ENCODE results near the gene CD4.

Gene CD4

DNA sequence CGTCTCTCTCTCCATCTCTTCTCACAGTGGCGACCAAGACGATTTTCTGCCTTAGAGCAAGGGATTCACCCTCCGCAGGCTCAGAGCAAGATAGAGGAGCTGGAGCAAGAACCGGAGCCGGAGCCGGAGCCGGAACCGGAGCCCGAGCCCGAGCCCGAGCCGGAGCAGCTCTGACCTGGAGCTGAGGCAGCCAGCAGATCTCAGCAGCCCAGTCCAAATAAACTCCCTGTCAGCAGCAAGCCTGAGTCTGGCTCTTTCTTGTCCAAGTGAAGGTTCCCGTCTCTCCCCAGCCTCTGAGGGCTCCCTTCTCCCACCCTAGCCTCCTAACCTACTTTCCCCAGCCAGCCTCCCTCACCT is 11.1 kb upstream of the CD4 start:
- no peak for DNase-seq (ENCODE audit: low read depth in 3 of 3)

- peak; percentile 74 to 85 (median 81) for DNase-seq (ENCODE audit: low read depth in 3 of 3)
Measured at GRCh38 chr12:6778574-6779550, 10.5 kb upstream of the CD4 start.

- DNase-seq (ENCODE audit: low read depth in 3 of 3), result no peak
Measured at GRCh38 chr12:6779708-6780432, 9.5 kb upstream of the CD4 start.

DNA sequence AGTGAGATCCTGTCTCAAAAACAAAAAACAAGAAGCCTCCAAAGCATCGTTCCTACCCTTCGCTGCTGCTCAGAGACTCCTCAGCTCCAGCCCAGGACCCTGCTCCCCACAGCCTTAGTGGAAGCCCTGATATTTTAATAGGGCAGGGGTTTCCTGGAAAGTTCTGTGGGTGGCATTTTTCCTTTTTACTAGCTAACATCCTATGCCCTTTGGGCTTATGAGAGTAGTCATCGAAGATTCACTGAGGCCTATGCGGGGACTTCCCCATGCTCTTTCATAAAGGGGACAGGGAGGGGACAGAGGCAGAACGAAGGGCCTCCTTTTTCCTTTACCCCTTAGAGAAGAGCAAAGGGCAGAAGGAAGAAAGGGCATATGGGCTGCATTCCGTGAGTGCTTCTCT is 8.8 kb upstream of the CD4 start:
- DNase-seq (ENCODE audit: low read depth in 3 of 3), result no peak

DNA sequence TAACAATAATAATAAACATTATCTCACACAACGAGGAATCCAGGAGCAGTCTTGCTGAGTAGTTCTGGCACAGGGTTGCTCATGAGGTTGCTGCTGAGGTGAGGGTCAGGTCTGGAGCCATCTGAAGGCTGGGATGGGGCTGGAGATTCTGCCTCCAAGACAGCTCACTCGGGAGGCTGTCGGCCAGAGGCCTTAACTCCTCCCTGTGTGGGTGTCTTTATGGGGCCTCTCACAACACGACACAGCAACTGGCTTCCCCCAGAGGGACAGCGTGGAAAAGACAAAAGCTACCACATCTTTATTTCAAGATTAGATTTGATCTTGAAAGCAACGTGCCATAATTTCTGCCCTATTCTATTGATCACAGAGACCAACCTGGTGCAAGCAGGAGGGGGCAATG is 7.2 kb upstream of the CD4 start:
- DNase-seq (ENCODE audit: low read depth in 3 of 3), result no peak

DNA sequence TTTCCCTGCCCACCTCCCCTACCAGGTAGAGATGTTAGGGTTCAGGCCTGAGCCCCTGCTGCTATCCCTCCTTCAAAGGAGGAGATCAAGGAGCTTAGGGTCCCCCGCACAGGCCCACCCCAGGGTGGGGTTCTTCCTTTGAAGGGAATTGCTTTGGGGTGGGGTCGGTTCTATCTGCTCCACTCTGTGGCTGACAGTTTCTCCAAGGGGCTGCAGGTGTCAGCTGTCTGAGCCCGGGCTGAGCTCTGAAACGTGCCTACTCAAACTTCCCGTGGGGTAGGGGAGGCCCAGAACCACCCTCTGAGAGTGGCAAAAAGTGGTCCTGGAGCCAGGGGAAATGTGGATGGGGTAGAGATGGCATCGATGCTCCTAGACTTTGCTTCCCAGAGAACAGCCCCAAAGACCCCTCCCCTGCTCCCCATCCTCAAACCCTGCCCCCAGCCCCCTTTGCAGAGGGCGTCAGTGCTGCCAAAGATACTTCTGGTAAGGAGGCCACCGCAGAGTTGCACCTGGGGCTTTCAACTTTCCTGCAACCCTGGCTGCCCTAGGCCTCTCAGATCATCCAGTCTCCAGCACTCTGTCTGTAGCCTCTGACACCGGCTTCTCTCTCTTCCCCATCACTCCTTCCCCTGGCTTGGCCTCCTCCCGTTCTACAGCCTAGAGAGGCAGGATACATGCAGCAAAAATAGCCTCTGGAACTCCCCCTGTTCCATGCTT is 6.3 kb upstream of the CD4 start:
- DNase-seq (ENCODE audit: low read depth in 3 of 3), result no peak

DNA sequence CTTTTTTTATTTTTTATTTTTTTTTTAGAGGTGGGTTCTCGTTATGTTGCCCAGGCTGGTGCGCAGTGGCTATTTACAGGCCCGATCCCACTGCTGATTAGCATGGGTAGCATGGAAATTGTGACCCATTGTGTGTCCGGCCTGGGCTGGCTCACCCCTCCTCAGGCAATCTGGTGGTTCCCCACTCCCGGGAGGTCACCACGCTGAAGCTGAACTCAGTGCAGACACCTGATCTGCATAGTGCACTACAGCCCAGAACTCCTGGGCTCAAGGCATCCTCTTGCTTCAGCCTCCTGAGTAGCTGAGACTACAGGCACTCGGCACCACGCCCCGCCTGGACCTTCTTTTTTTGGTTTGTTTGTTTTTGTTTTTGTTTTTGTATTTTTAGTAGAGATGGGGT is 5.5 kb upstream of the CD4 start:
- no peak for DNase-seq (ENCODE audit: low read depth in 3 of 3)

- no peak for DNase-seq (ENCODE audit: low read depth in 3 of 3)
Measured at GRCh38 chr12:6784296-6784695, 5.0 kb upstream of the CD4 start.

GRCh38 chr12:6784761-6785160 is 4.6 kb upstream of the CD4 start:
- no peak for DNase-seq (ENCODE audit: low read depth in 3 of 3)

DNA sequence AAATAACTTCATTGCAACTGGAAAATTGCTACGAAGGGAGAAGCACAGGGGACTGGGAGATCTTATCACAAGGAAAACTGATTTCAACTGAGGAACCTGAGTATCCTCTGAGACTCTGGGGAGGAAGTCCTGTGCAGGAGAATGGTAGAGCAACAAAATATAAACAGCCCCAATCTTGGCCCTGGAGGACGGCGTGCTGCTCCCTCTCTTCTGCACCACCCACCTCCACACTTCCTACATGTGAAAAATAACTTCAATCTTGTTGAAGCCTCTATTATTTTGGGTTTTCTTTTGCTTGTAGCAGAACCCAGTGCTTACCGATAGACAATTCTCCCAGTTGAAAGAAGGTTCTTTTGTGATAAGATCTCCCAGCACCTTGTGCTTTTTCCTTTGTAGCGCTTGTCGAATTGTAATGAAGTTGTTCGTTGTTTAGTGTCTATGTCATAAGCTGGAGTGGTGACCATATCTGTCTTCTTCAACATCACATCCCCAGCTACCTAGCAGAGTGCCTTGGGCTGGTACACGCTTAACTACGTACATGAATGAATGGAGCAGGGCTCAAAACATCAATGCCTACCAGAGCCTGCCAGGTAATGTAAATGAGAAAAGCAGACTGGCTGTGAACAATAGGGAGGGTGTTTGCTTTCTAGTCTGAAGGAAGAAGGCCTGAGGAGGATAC is 2.8 kb upstream of the CD4 start:
- DNase-seq (ENCODE audit: low read depth in 3 of 3), result no peak

- DNase-seq (ENCODE audit: low read depth in 3 of 3), result no peak
Measured at GRCh38 chr12:6787309-6787708, 2.0 kb upstream of the CD4 start.

DNA sequence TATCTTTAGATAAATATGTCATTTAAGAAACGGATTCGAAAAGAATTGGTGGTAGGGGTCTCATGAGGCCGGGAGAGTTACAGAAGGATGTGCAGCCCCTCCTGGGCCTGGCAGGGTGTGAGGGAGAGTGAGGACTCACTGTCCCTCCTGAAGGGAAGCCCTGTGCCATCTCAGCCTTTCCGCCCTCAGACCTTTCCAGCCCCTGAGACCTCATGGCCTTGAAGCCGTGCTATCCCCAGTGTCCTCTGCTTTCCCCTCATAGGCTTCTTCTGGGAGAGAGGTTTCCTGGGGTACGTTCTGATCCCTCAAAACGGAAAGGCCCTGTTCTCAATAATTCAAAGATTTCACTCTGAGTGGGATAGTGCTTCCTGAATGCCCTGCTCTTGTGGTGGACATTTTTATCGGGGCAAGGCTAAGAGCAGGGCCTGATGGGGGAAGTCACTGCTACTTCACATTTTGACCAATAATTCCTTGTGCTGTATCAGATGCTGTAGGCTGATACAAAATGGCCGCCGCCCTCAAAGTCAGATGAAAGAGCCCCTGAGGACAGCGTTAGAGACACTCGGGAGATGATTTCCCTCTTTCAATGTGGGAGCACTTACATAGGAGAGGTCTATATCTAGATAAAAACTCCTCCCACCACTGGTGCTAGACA is 1.3 kb downstream of the CD4 start:
- no peak for DNase-seq (ENCODE audit: low read depth in 3 of 3)

- no peak for DNase-seq (ENCODE audit: low read depth in 3 of 3)
Measured at GRCh38 chr12:6791931-6792520, 2.7 kb downstream of the CD4 start.

GRCh38 chr12:6792522-6793201 is 3.3 kb downstream of the CD4 start:
- DNase-seq (ENCODE audit: low read depth in 3 of 3), result no peak

DNA sequence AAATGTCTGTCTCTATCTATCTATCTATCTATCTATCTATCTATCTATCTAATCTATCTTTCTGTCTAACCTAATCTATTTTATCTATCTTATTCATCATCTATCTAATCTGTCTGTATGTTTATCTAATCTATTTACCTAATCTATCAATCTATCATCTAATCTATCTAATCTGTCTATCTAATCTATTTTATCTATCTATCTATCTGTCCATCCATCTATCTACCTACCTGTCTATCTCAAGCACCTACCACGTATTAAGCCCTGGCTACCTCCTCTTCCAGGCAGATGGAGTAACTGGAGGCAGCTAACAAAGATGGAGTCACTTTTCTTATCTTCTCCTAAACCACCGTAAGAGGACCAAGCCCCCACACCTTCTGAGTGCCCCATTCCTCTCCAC is 5.8 kb downstream of the CD4 start:
- no peak for DNase-seq (ENCODE audit: low read depth in 3 of 3)

DNA sequence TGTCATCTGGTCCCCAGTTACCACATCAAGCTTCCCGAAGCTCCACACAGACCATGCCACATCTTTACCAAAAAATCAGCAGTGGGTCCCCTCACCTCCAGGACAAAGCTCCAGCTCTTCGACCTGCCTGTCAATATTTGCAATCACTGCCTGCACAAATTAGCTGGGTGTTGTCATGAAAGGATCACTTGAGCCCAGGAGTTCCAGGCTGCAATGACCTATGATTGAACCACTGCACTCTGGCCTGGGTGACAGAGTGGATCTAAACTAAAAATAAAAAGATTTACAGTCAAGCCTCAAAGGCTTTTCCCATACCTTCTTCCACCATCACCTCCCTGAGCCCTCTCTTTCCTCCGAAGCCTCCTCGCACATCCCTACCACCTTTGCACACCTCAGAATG is 7.2 kb downstream of the CD4 start:
- DNase-seq (ENCODE audit: low read depth in 3 of 3), result no peak

GRCh38 chr12:6799147-6799546 is 9.8 kb downstream of the CD4 start:
- no peak for DNase-seq (ENCODE audit: low read depth in 3 of 3)

GRCh38 chr12:6807170-6807569 is 17.8 kb downstream of the CD4 start:
- DNase-seq (ENCODE audit: low read depth in 3 of 3), result no peak

DNA sequence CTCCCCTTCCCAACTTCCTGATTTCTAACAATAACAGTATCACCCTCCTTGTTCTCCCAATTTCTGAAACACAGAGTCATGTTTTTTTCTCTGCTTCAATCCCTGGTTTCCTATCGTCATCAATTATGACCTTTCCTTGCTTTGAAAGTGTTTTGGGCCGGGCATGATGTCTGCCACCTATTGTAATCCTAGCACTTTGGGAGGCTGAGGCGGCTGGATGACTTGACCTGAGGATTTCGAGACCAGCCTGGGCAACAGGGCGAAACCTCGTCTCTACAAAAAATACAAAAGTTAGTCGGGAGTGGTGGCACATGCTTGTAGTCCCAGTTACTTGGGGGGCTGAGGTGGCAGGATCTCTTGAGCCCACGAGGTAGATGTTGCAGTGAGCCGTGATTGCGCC is 19.7 kb downstream of the CD4 start:
- DNase-seq (ENCODE audit: low read depth in 3 of 3), result no peak

- DNase-seq (ENCODE audit: low read depth in 3 of 3), result no peak
Measured at GRCh38 chr12:6810758-6811157, 21.4 kb downstream of the CD4 start.
